Epithelial cell of proximal tubule (primary cell): ENCODE results near the gene SPRY4. TPM values are rescaled to one million over a fixed set of nuclear protein-coding genes. Genes with fewer than 3 reads are reported as not detected.
"Not testable (repeated sequence)": the region's sequence is repeated elsewhere in the genome, so short reads cannot be mapped to it uniquely, and the experiment has no call there.

ENCODE experiments used
- DNase-seq: peaks from one replicate; pipeline ENCODE4 v3.0.0-alpha.2; 2011; ENCODE audit warnings: low read depth
- H3K4me3 ChIP-seq: 2 replicates; pipeline ENCODE4 v1.5.1; 2011; ENCODE audit warnings: low read depth, mild to moderate bottlenecking, low read length
- CTCF ChIP-seq: conservative IDR thresholded peaks from 2 replicates; pipeline ENCODE4 v1.5.1; 2012; ENCODE audit warnings: low read depth, mild to moderate bottlenecking, low read length
- total RNA-seq: library from RNA; depleted of rRNA; stranded (reverse); fragments of >200 nt; gene quantifications from 2 replicates; pipeline ENCODE4 v1.2.3, GENCODE V29; 2015

The SPRY4 gene
- total RNA-seq, 1 donor from 2014 or later, result 19.9 TPM

GRCh38 chr5:142353071-142353472 lies 28.3 kb upstream of the SPRY4 start:
- H3K4me3 ChIP-seq, result no peak overlapping the region
- no peak for DNase-seq
- no peak for TF ChIP-seq CTCF

- no peak for DNase-seq
- H3K4me3 ChIP-seq, result no peak overlapping the region
- no peak for TF ChIP-seq CTCF
Measured at GRCh38 chr5:142350021-142350420, 25.2 kb upstream of the SPRY4 start.

- DNase-seq, result no peak
- TF ChIP-seq CTCF, result no peak
Measured at GRCh38 chr5:142346706-142347105, 21.9 kb upstream of the SPRY4 start.

GRCh38 chr5:142344915-142345314 lies 20.1 kb upstream of the SPRY4 start:
- DNase-seq, H3K4me3 ChIP-seq: not testable (repeated sequence)

More at GRCh38 chr5:142346706-142347105, 21.9 kb upstream of the SPRY4 start:
- H3K4me3 ChIP-seq, result no peak overlapping the region

GRCh38 chr5:142343531-142343930 lies 18.7 kb upstream of the SPRY4 start:
- H3K4me3 ChIP-seq, result no peak overlapping the region
- TF ChIP-seq CTCF, result no peak
- no peak for DNase-seq

GRCh38 chr5:142342128-142342981 lies 17.5 kb upstream of the SPRY4 start:
- no peak for TF ChIP-seq CTCF
- DNase-seq, result no peak
- H3K4me3 ChIP-seq, result no peak overlapping the region

- no peak for DNase-seq
- no peak for TF ChIP-seq CTCF
- no peak overlapping the region for H3K4me3 ChIP-seq
Measured at GRCh38 chr5:142339781-142340180, 15.0 kb upstream of the SPRY4 start.
